HCT116 (cell line): ENCODE results near the gene TOLLIP.

Experiments used
- CTCF ChIP-seq, 3 experiments: fragments of 200-600 bp in 1 of 3; sonication (generic) in 1 of 3; IDR thresholded peaks in 2 of 3; conservative IDR thresholded peaks in 1 of 3; 2 replicates each; pipeline ENCODE4 v1.5.1; 2012 to 2017; ENCODE audit warnings: low read depth in 2 of 3, low read length in 2 of 3, antibody characterized with exemption in 1 of 3, borderline replicate concordance in 1 of 3, control low read depth in 1 of 3, mild to moderate bottlenecking in 1 of 3, mixed read lengths in 1 of 3, mixed run types in 1 of 3, moderate library complexity in 1 of 3; ENCODE audit not compliant: insufficient read depth in 1 of 3
- MAX ChIP-seq: IDR thresholded peaks from 2 replicates; pipeline ENCODE4 v1.6.1; 2012
- REST ChIP-seq: IDR thresholded peaks from 2 replicates; pipeline ENCODE4 v1.6.1; 2012; ENCODE audit warnings: low read depth
- YY1 ChIP-seq: IDR thresholded peaks from 2 replicates; pipeline ENCODE4 v1.6.1; 2011; ENCODE audit warnings: low read length, low read depth, moderate library complexity, mild to moderate bottlenecking; ENCODE audit not compliant: insufficient replicate concordance; ENCODE audit errors: extremely low read depth

GRCh38 chr11:1234771-1235305 is 74.6 kb downstream of the TOLLIP start:
- TF ChIP-seq CTCF (IDR thresholded peaks at IDR 0.05 in 2 of 3, conservative IDR thresholded peaks at IDR 0.05 in 1 of 3; ENCODE audit: borderline replicate concordance in 1 of 3, insufficient read depth in 1 of 3, low read depth in 2 of 3, low read length in 2 of 3) = no peak
- TF ChIP-seq YY1 = no peak
- no peak for TF ChIP-seq MAX
- no peak for TF ChIP-seq REST
